HG02840 (cell line): ENCODE data around the gene CNGA3.

Experiments
- ATAC-seq: cut with Tn5 transposase; IDR thresholded peaks from one replicate; pipeline ENCODE4 v1.9.1; 2021; ENCODE audit warnings: mild to moderate bottlenecking, moderate library complexity, moderate number of reproducible peaks; ENCODE audit not compliant: unreplicated experiment, low FRiP score

CNGA3 gene

GRCh38 chr2:98376301-98376910 is 30.1 kb downstream of the CNGA3 start:
- no peak for ATAC-seq

- ATAC-seq, result no peak
Observed at GRCh38 chr2:98376996-98377395, 30.7 kb downstream of the CNGA3 start.

- no peak for ATAC-seq
Observed at GRCh38 chr2:98377544-98377943, 31.3 kb downstream of the CNGA3 start.

- no peak for ATAC-seq
Observed at GRCh38 chr2:98378196-98378595, 31.9 kb downstream of the CNGA3 start.

GRCh38 chr2:98378901-98379300 is 32.6 kb downstream of the CNGA3 start:
- no peak for ATAC-seq

GRCh38 chr2:98379311-98380202 is 33.3 kb downstream of the CNGA3 start:
- no peak for ATAC-seq

GRCh38 chr2:98380203-98380535 is 33.9 kb downstream of the CNGA3 start:
- no peak for ATAC-seq

GRCh38 chr2:98381494-98381893 is 35.2 kb downstream of the CNGA3 start:
- ATAC-seq, result no peak

- no peak for ATAC-seq
Observed at GRCh38 chr2:98382086-98382485, 35.8 kb downstream of the CNGA3 start.

GRCh38 chr2:98382739-98383138 is 36.5 kb downstream of the CNGA3 start:
- no peak for ATAC-seq

GRCh38 chr2:98383166-98383565 is 36.9 kb downstream of the CNGA3 start:
- no peak for ATAC-seq

- no peak for ATAC-seq
Observed at GRCh38 chr2:98385050-98385699, 38.9 kb downstream of the CNGA3 start.

- ATAC-seq, result no peak
Observed at GRCh38 chr2:98387478-98387877, 41.2 kb downstream of the CNGA3 start.

GRCh38 chr2:98388081-98388480 is 41.8 kb downstream of the CNGA3 start:
- ATAC-seq, result no peak

GRCh38 chr2:98388601-98389250 is 42.5 kb downstream of the CNGA3 start:
- ATAC-seq, result no peak

- no peak for ATAC-seq
Observed at GRCh38 chr2:98389251-98389605, 43.0 kb downstream of the CNGA3 start.

GRCh38 chr2:98390571-98391476 is 44.6 kb downstream of the CNGA3 start:
- no peak for ATAC-seq

- no peak for ATAC-seq
Observed at GRCh38 chr2:98391581-98392270, 45.5 kb downstream of the CNGA3 start.

GRCh38 chr2:98393354-98393753 is 47.1 kb downstream of the CNGA3 start:
- ATAC-seq, result no peak
